Measurements from ENCODE around the gene GEMIN8.

The GEMIN8 gene, protein sequence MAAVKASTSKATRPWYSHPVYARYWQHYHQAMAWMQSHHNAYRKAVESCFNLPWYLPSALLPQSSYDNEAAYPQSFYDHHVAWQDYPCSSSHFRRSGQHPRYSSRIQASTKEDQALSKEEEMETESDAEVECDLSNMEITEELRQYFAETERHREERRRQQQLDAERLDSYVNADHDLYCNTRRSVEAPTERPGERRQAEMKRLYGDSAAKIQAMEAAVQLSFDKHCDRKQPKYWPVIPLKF

GRCh38 chrX:14029425-14030173, at the start of gene GEMIN8:
TSS of gene GEMIN8 (minus strand) at chrX:14029892. CDS start at chrX:14021478, 8,414 bp downstream.
- peak; percentile 80 for DNase-seq

DNA sequence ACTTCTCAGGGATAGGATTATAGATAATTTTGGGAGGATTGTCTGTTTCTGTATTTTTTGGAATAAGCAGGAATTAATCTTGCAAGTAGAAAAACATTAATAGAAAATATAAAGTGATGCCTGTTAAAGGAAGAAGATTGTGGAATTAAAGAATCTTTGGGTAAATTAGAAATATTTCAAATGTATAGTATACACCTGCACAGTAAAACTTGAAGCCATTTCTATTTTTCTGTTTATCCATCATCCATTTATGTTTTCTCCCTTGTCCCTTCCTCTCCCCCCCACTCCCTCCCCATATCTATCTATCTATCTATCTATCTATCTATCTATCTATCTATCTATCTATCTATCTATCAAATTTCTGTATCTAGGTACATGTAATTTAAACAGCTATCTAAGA, 46.9 kb upstream of the GEMIN8 start:
- no peak for DNase-seq

- no peak for DNase-seq
Observed at GRCh38 chrX:14073556-14073955, 43.9 kb upstream of the GEMIN8 start.

DNA sequence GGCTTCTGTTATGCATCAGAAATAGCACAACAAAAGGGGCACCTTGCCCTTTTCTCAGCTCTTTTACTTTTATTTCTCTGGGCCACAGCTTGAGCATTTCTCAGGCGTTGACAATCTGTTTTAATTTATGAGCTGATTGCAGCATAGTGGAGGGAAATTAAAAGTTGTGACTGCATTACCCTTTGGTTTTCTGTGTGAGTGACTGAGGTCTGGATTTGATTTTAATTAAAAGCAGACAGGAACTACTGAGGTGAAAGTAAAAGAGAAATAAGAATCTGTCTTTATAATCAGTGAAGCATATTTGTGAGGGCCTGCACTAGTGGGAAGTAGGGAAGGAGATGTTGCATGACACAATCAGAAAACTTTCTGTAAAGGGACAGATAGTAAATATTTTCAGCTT, 43.4 kb upstream of the GEMIN8 start:
- no peak for DNase-seq

- DNase-seq, result no peak
Observed at GRCh38 chrX:14065800-14066199, 36.1 kb upstream of the GEMIN8 start.

DNA sequence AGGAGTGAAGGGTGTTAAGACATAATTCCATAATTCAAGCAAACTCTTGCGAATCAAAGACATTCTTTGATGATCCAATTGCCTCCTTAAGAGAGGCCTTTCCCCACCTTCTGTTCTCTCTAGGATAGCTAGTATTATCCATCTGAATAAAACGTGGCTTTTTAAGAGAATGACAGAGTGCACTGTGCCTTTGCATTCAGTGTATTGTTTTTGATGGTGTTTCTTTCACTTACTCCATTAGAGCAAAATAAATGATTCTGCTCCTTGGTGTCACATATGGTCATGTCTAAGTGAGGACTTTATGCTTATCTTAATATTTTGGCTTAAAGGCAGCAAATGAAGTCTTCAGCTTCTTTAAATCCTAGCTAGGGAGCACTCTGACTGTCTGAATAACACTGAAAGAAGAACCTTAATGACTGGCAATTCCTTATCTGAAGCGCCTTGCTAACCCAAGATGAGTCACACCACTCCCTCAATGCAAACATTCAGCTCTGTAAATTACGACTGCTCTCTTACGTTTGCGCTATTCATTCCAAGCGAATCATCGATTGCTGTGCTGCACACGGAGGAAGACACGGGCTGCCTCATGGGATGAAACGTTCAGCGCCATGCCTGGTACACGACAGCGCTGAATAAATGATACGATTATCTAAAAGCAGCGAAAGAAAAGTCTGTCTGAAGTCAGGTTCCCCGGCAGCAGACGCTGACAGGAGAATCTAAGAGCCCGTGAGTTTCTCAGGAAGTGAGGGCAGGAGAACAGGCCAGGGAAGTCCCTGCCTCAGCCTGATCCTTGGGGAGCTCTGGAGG, 35.1 kb upstream of the GEMIN8 start:
- no peak for DNase-seq

DNA sequence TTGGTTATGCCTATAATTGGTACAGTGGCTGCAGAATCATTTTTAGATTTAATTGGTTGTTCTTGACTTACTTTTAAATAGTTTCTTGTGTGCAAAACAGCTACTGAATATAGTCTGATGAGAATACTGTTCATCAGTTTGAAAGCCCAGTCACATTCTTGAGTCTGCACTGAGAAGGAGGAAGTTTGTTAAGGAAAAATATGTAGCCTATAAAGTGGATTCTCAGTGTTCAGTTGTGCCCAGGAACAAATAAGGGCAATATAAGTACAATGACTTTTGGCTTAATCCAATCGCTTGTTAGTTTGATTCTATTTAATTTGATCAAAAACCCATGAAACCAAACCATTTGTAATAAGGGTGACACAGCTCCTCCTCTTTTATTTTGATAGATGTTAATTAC, 32.8 kb upstream of the GEMIN8 start:
- DNase-seq, result no peak

- no peak for DNase-seq
Observed at GRCh38 chrX:14056206-14056605, 26.5 kb upstream of the GEMIN8 start.

DNA sequence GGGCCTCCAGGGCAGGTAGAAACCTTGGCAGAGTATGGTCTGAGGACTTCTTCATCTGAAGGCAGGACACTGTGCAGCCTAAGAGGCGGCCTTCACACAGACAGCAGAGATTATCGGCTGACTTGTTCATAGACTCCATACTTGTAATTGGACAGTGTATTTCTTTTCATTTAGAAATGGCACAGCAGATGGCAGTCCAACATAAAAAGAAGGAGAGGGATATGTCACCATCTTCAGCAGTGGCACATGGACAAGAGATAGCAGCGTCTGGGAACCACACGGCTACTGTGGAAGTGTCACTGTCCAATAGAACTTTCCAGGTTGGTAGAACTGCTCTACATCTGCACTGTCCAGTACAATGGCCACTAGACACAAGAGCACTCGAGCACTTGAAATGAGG, 21.7 kb upstream of the GEMIN8 start:
- DNase-seq, result no peak

DNA sequence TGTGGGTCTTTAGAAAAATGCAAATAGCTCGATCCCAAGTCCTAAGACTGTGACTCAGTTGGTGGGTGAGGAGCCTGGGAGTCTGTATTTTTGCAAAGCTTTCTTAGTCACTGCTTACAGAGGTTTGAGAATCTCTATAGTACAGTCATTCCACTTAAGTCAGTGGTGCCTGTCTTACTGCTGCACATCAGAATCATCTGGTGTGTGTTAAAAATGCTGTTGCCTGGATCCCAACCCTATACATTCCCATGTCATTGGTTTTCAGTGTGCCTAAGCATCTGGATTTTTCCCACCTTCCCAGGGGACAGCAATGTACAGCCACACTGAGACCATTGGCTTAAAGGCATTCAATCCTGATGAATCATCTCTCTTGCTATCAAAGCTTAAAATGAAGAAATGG, 21.0 kb upstream of the GEMIN8 start:
- DNase-seq, result no peak

GRCh38 chrX:14043209-14043608, 13.5 kb upstream of the GEMIN8 start:
- no peak for DNase-seq

DNA sequence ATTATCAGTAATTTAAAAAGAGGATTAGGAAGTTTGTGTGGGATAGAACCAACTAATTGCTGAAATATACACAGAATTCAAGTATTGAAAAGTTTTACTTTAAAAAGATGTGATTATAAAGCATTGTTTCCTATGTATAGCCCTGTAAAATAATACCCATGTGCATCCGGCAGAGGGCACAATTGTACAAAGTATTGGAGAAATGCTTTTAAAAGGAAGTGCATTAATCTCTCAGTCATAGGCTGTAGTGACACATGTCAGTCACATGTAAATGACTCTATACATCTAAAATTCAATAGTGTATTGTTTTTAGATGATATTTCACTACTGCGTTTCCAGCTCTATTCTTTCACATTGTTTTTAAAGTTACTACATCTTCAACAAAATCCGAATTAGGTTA, 9.7 kb upstream of the GEMIN8 start:
- no peak for DNase-seq

GRCh38 chrX:14038375-14039085, 8.8 kb upstream of the GEMIN8 start:
- no peak for DNase-seq

- DNase-seq, result no peak
Observed at GRCh38 chrX:14032406-14032805, 2.7 kb upstream of the GEMIN8 start.

GRCh38 chrX:14030174-14030530, 460 bp upstream of the GEMIN8 start:
- no peak for DNase-seq

- DNase-seq, result no peak
Observed at GRCh38 chrX:14029039-14029424, 660 bp downstream of the GEMIN8 start.

DNA sequence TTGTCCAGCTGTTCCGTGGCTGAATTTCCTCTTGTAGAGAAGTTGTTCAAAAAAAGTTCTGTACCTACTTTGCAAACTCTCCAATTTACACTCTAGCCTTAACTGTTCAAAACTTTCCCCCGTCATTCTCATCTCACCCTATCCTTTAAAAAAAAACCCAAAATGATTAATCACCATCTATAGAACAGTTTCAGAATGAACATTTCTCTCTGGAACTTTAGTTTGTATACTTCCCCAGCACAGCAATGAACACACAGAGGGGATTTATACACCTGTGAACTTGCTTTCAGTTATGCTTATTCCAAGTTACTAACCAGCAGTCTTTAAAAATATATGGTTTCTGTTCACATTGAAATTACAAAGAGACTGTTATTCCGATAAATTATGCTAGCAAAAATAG, 1.2 kb downstream of the GEMIN8 start:
- no peak for DNase-seq

GRCh38 chrX:14027511-14028019, 2.1 kb downstream of the GEMIN8 start:
- DNase-seq, result no peak

DNA sequence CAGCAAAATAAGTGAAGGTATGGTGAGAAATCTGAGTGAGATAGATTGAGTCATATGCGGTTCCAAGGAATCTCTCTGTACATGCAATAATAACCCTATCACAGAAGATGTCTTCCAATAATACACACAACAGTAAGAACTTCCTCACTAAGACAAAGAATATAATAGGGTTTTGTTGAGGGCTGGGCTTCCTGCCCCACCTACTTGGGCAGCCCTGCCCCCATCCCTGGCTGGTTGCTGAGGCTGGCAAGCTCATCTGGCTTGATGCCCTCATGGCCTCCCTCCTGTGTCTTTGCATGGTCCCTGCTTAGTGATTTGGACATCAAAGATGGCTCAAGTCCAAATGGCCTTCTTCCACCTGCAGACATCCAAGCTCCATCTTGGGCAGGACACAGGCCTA, 2.7 kb downstream of the GEMIN8 start:
- no peak for DNase-seq

DNA sequence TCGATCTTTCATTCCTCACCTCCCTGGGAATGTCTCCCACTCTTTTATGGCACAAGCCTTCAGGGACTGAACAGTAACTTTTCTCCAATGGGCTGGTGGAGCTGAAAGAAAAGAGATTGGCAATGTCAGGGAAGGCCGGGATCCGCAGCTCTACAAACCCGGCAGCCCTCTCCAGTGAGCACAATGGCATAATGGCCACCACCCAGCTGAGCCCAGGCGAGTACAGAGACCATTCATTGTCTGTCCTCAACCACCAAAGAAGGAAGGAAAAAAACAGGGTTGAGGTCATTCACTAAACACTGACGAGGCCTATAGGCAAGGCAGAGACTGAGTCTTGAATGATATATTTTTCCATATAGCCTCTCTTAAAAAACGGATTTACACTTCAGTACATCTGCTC, 3.6 kb downstream of the GEMIN8 start:
- DNase-seq, result no peak

- DNase-seq, result no peak
Observed at GRCh38 chrX:14022019-14022418, 7.7 kb downstream of the GEMIN8 start.

DNA sequence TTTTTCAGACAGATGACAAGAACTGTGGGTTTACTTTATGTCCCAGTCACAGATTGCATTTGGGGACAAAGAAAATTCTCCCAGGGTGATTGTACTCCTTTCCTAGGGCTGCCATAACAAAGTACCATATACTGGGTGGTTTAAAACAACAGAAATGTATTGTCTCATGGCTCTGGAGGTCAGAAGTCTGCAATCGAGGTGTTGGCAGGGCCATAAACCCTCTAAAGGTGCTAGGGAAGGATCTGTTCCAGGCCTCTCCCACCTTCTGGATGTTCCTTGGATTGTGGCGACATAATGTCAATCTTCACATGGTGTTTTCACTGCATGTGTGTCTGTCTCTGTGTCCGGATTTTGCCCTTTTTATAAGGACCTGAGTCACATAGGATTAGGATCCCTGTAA, 12.3 kb downstream of the GEMIN8 start:
- DNase-seq, result no peak

GRCh38 chrX:14015941-14016340, 13.8 kb downstream of the GEMIN8 start:
- no peak for DNase-seq

Measured in NCI-H2081 treated with DMSO at 0.1 percent for 48 hours (cell line).